ENCODE measurements around the gene ARMC12. TPM values are rescaled to one million over a fixed set of nuclear protein-coding genes. Genes with fewer than 3 reads are reported as not detected.

Gene ARMC12
- total and polyA plus RNA-seq, 2 of the 13 experiments (the other 11 are each of a cell fraction or from before 2014, with no cell fraction given): 1.3 TPM; not detected in 1

GRCh38 chr6:35727935-35728682 is 8.7 kb upstream of the ARMC12 start (continued):
- TF ChIP-seq ZNF513 (CRISPR knock-in tag; conservative IDR thresholded peaks at IDR 0.05) (no peak), TFE3 (CRISPR knock-in tag; IDR thresholded peaks at IDR 0.05) (no peak), ETV5 (CRISPR knock-in tag; IDR thresholded peaks at IDR 0.05; ENCODE audit: borderline replicate concordance) (no peak; the same call in 1 of the 2 replicates), RERE (CRISPR knock-in tag; IDR thresholded peaks at IDR 0.05; ENCODE audit: low read depth) (no peak), ZNF792 (CRISPR knock-in tag; IDR thresholded peaks at IDR 0.05) (no peak), BHLHE40 (IDR thresholded peaks at IDR 0.05; ENCODE audit: low read length) (peak; percentile 14; the same call in 1 of the 2 replicates), NR0B2 (CRISPR knock-in tag; IDR thresholded peaks at IDR 0.05) (no peak), PRDM10 (CRISPR knock-in tag; IDR thresholded peaks at IDR 0.05; ENCODE audit: low read depth) (no peak), ERF (CRISPR knock-in tag; IDR thresholded peaks at IDR 0.05) (no peak), ZNF124 (CRISPR knock-in tag; IDR thresholded peaks at IDR 0.05) (peak; percentile 54; the same call in 1 of the 2 replicates), ZFP1 (CRISPR knock-in tag; IDR thresholded peaks at IDR 0.05) (no peak), KLF9 (CRISPR knock-in tag; IDR thresholded peaks at IDR 0.05; ENCODE audit: low read depth) (0 out of 2 replicates have a peak, but pooled peaks have one; percentile 23), KMT2A (CRISPR knock-in tag; IDR thresholded peaks at IDR 0.05) (peak; percentile 74; the same call in 1 of the 2 replicates), SOX13 (IDR thresholded peaks at IDR 0.05) (no peak), SOX13 (CRISPR knock-in tag; conservative IDR thresholded peaks at IDR 0.05 in 1 of 2, IDR thresholded peaks at IDR 0.05 in 1 of 2) (no peak; a peak in 1 of 4 replicates), LBX2 (CRISPR knock-in tag; IDR thresholded peaks at IDR 0.05; ENCODE audit: borderline replicate concordance) (no peak)

Measured in HepG2 (cell line).